ENCODE results near the gene CX3CR1.
A peak's percentile ranks its signal among the peaks of the same experiment; 100 is the strongest.

Gene CX3CR1

DNA sequence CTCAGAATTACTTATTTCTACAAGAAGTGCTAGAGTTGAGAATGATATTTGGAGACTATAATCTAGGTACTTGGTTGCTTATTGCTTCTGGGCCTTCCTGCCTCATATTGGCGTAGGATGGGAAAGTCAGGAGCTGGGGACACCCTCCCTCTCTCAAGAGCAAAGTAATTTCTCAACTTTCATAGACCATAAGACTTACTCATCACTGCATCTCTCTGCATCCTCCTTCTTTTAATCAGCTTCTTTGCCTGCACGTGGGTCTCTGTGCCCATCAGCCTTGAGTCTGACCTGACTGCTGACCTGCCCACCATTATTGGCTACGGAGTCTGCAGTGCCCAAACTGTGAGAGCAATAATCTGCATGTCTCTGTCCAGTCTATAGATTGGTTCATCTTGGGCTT, 60.1 kb downstream of the CX3CR1 start:
- H3K4me1 ChIP-seq (ENCODE audit: control insufficient read depth, low read length): peaks cover 18% of the 10 kb centered on the region
- no peaks in the 10 kb centered on the region for H3K9me3 ChIP-seq (ENCODE audit: control insufficient read depth, insufficient read depth, low read length)
- TF ChIP-seq, protein P1, sequence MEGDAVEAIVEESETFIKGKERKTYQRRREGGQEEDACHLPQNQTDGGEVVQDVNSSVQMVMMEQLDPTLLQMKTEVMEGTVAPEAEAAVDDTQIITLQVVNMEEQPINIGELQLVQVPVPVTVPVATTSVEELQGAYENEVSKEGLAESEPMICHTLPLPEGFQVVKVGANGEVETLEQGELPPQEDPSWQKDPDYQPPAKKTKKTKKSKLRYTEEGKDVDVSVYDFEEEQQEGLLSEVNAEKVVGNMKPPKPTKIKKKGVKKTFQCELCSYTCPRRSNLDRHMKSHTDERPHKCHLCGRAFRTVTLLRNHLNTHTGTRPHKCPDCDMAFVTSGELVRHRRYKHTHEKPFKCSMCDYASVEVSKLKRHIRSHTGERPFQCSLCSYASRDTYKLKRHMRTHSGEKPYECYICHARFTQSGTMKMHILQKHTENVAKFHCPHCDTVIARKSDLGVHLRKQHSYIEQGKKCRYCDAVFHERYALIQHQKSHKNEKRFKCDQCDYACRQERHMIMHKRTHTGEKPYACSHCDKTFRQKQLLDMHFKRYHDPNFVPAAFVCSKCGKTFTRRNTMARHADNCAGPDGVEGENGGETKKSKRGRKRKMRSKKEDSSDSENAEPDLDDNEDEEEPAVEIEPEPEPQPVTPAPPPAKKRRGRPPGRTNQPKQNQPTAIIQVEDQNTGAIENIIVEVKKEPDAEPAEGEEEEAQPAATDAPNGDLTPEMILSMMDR (IDR thresholded peaks at IDR 0.05; ENCODE audit: low read depth, low read length, poor library complexity, severe bottlenecking): no peak
- no peak for TF ChIP-seq EZH2phosphoT487 (IDR thresholded peaks at IDR 0.05; ENCODE audit: borderline replicate concordance, low read length)
- no peaks in the 10 kb centered on the region for H3K36me3 ChIP-seq (ENCODE audit: control insufficient read depth, low read length)
- H3K79me2 ChIP-seq (ENCODE audit: control insufficient read depth, low read length): no peaks in the 10 kb centered on the region
- no peaks in the 10 kb centered on the region for H3K9me2 ChIP-seq (replicated peaks; ENCODE audit: control insufficient read depth, low read length)
- H3K4me3 ChIP-seq (ENCODE audit: low read length): no peak overlapping the region
- no peaks in the 10 kb centered on the region for H3K27me3 ChIP-seq (ENCODE audit: control insufficient read depth, low read length)
- H3K4me2 ChIP-seq (ENCODE audit: low read length): no peak overlapping the region
- no peaks in the 10 kb centered on the region for H3F3A ChIP-seq (ENCODE audit: control insufficient read depth, insufficient read depth)
- H3K27ac ChIP-seq (ENCODE audit: low read depth, low read length): no peak overlapping the region
- H4K20me1 ChIP-seq (ENCODE audit: control insufficient read depth, insufficient read depth, low read depth, low read length): no peaks in the 10 kb centered on the region

DNA sequence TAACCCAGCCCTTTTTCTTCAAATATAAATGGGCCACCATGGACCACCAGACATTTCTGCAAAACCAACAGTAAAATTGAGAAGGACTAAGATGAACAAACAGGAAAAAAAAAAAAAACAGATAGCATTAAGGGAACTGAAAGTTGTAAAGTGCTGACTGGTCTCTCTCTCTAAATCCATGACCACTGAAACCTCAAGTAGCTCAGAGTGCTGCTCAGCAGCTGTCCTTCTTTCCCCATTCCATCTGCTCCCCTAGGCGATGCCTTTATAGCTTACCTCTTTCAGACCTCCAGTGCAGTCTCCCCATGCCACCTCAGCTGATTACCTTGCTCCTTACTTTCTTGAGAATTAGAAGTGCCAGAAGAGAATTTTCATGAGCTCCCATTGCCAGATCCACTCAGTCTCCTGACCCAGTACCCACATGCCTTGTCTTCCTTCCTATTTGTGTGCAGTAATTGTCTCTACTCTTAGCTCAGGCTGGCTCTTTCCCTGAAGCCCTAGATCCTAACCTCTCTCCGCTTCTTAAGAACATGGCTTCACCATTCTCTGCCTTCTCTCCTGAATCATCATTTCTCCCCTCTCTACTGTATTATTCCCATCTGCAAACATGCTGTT, 63.6 kb downstream of the CX3CR1 start:
- 0 out of 2 replicates have a peak overlapping the region, but pooled peaks have one; percentile 1 for H3K4me3 ChIP-seq (ENCODE audit: low read length)
- no peaks in the 10 kb centered on the region for H3K9me2 ChIP-seq (replicated peaks; ENCODE audit: control insufficient read depth, low read length)
- TF ChIP-seq EZH2phosphoT487 (IDR thresholded peaks at IDR 0.05; ENCODE audit: borderline replicate concordance, low read length): no peak
- TF ChIP-seq, protein P1 (IDR thresholded peaks at IDR 0.05; ENCODE audit: low read depth, low read length, poor library complexity, severe bottlenecking): no peak
- peak overlapping the region; percentile 31 for H3K4me2 ChIP-seq (ENCODE audit: low read length)
- H3F3A ChIP-seq (ENCODE audit: control insufficient read depth, insufficient read depth): no peaks in the 10 kb centered on the region
- no peaks in the 10 kb centered on the region for H3K79me2 ChIP-seq (ENCODE audit: control insufficient read depth, low read length)
- no peak overlapping the region for H3K27ac ChIP-seq (ENCODE audit: low read depth, low read length)
- no peaks in the 10 kb centered on the region for H4K20me1 ChIP-seq (ENCODE audit: control insufficient read depth, insufficient read depth, low read depth, low read length)
- H3K4me1 ChIP-seq (ENCODE audit: control insufficient read depth, low read length): peaks cover 18% of the 10 kb centered on the region
- H3K27me3 ChIP-seq (ENCODE audit: control insufficient read depth, low read length): no peaks in the 10 kb centered on the region
- no peaks in the 10 kb centered on the region for H3K36me3 ChIP-seq (ENCODE audit: control insufficient read depth, low read length)
- no peaks in the 10 kb centered on the region for H3K9me3 ChIP-seq (ENCODE audit: control insufficient read depth, insufficient read depth, low read length)

DNA sequence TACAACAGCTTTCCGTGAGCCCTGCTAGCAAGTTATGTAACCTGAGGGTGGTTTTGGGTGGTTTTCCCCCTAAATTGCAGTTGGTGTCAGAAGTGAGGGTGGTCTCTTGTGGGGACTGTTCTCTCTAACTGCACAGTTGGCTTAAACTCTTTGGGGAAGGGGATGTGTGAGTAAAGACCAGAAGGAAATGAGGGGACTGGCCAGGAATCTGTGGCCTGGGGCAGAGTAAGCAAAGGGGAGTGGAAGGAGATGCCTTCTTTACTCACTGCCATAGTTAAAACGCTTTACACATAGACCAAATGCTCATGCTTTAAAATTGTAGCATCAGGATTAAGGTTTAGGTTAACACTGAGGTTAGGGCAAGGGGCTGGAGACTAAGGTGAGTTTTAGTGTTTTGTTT, 66.2 kb downstream of the CX3CR1 start:
- TF ChIP-seq, protein P1 (IDR thresholded peaks at IDR 0.05; ENCODE audit: low read depth, low read length, poor library complexity, severe bottlenecking): no peak
- TF ChIP-seq EZH2phosphoT487 (IDR thresholded peaks at IDR 0.05; ENCODE audit: borderline replicate concordance, low read length): no peak
- Histone ChIP-seq H3K27ac (ENCODE audit: low read depth, low read length) (no peak overlapping the region), H3K4me3 (ENCODE audit: low read length) (no peak overlapping the region), H4K20me1 (ENCODE audit: control insufficient read depth, insufficient read depth, low read depth, low read length) (no peaks in the 10 kb centered on the region), H3K36me3 (ENCODE audit: control insufficient read depth, low read length) (no peaks in the 10 kb centered on the region), H3K4me2 (ENCODE audit: low read length) (no peak overlapping the region), H3K9me2 (replicated peaks; ENCODE audit: control insufficient read depth, low read length) (no peaks in the 10 kb centered on the region), H3K27me3 (ENCODE audit: control insufficient read depth, low read length) (no peaks in the 10 kb centered on the region), H3F3A (ENCODE audit: control insufficient read depth, insufficient read depth) (no peaks in the 10 kb centered on the region), H3K9me3 (ENCODE audit: control insufficient read depth, insufficient read depth, low read length) (no peaks in the 10 kb centered on the region), H3K4me1 (ENCODE audit: control insufficient read depth, low read length) (peaks cover 23% of the 10 kb centered on the region), H3K79me2 (ENCODE audit: control insufficient read depth, low read length) (no peaks in the 10 kb centered on the region)
